OCI-LY3 (cell line): Measurements from ENCODE around the gene ACER2.

ENCODE experiments used
- EZH2phosphoT487 ChIP-seq: fragments of 200-600 bp; shearing (Covaris generic); IDR thresholded peaks from 2 replicates; pipeline ENCODE4 v1.6.1; 2018; ENCODE audit warnings: antibody characterized with exemption, mixed run types, low read depth
- TF ChIP-seq, protein P1 (sequence below): fragments of 200-600, 300-600 bp; sonication (generic); IDR thresholded peaks from 2 replicates; pipeline ENCODE4 v1.5.1; 2014; ENCODE audit warnings: antibody characterized with exemption, low read length, low read depth

GRCh38 chr9:19432473-19432872, 23.7 kb downstream of the ACER2 start:
- TF ChIP-seq, protein P1, sequence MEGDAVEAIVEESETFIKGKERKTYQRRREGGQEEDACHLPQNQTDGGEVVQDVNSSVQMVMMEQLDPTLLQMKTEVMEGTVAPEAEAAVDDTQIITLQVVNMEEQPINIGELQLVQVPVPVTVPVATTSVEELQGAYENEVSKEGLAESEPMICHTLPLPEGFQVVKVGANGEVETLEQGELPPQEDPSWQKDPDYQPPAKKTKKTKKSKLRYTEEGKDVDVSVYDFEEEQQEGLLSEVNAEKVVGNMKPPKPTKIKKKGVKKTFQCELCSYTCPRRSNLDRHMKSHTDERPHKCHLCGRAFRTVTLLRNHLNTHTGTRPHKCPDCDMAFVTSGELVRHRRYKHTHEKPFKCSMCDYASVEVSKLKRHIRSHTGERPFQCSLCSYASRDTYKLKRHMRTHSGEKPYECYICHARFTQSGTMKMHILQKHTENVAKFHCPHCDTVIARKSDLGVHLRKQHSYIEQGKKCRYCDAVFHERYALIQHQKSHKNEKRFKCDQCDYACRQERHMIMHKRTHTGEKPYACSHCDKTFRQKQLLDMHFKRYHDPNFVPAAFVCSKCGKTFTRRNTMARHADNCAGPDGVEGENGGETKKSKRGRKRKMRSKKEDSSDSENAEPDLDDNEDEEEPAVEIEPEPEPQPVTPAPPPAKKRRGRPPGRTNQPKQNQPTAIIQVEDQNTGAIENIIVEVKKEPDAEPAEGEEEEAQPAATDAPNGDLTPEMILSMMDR, result no peak
- TF ChIP-seq EZH2phosphoT487, result no peak
